MG63 (cell line): ENCODE results near the gene LEKR1. TPM values are rescaled to one million over a fixed set of nuclear protein-coding genes. Genes with fewer than 3 reads are reported as not detected.
"Not testable (repeated sequence)": the region's sequence is repeated elsewhere in the genome, so short reads cannot be mapped to it uniquely, and the experiment has no call there.

Experiments
- DNase-seq: peaks from one replicate; pipeline ENCODE4 v3.0.0-alpha.2; 2020
- H3K27me3 ChIP-seq: fragments of 250-450 bp; sonication (Bioruptor Pico); 2 replicates; pipeline ENCODE4 v1.5.1; 2020; ENCODE audit warnings: mild to moderate bottlenecking, moderate library complexity
- H3K36me3 ChIP-seq: fragments of 250-450 bp; sonication (Bioruptor Pico); 2 replicates; pipeline ENCODE4 v1.5.1; 2020; ENCODE audit warnings: mild to moderate bottlenecking, moderate library complexity
- H3K4me3 ChIP-seq: fragments of 250-450 bp; sonication (Bioruptor Pico); 2 replicates; pipeline ENCODE4 v1.5.1; 2020; ENCODE audit warnings: mild to moderate bottlenecking, moderate library complexity
- H3K9me3 ChIP-seq: fragments of 250-450 bp; sonication (Bioruptor Pico); 2 replicates; pipeline ENCODE4 v1.5.1; 2020; ENCODE audit warnings: mild to moderate bottlenecking, moderate library complexity
- total RNA-seq: library from RNA; depleted of rRNA; stranded (reverse); fragments of >200 nt; shearing (Covaris generic); gene quantifications from 2 replicates; pipeline ENCODE4 v1.2.3, GENCODE V29; 2014; ENCODE audit warnings: low replicate concordance

The LEKR1 gene
- total RNA-seq, 1 experiment from 2014 or later = not detected

GRCh38 chr3:156819842-156820691, 6.1 kb upstream of the LEKR1 start:
- Histone ChIP-seq H3K9me3 (no peaks in the 10 kb centered on the region), H3K27me3 (no peaks in the 10 kb centered on the region), H3K4me3 (no peak overlapping the region), H3K36me3 (no peaks in the 10 kb centered on the region)
- DNase-seq = no peak

- DNase-seq = no peak
- H3K9me3 ChIP-seq = no peaks in the 10 kb centered on the region
- H3K36me3 ChIP-seq = no peaks in the 10 kb centered on the region
- H3K27me3 ChIP-seq = no peaks in the 10 kb centered on the region
- H3K4me3 ChIP-seq = no peak overlapping the region
Measured at GRCh38 chr3:156820692-156821080, 5.5 kb upstream of the LEKR1 start.

- not testable (repeated sequence) for H3K9me3 ChIP-seq, H3K27me3 ChIP-seq, H3K36me3 ChIP-seq, DNase-seq, H3K4me3 ChIP-seq
Measured at GRCh38 chr3:156822626-156823260, 3.4 kb upstream of the LEKR1 start.

- no peak for DNase-seq
- H3K4me3 ChIP-seq = peak overlapping the region; percentile 64
- no peaks in the 10 kb centered on the region for H3K36me3 ChIP-seq
- H3K9me3 ChIP-seq = no peaks in the 10 kb centered on the region
- no peaks in the 10 kb centered on the region for H3K27me3 ChIP-seq
Measured at GRCh38 chr3:156825795-156826143, 384 bp upstream of the LEKR1 start.

- Histone ChIP-seq H3K36me3 (no peaks in the 10 kb centered on the region), H3K9me3 (no peaks in the 10 kb centered on the region), H3K27me3 (no peaks in the 10 kb centered on the region), H3K4me3 (peak overlapping the region; percentile 64)
- DNase-seq = no peak
Measured at GRCh38 chr3:156826896-156827882, 1.0 kb downstream of the LEKR1 start.

- Histone ChIP-seq H3K27me3 (no peaks in the 10 kb centered on the region), H3K36me3 (no peaks in the 10 kb centered on the region), H3K4me3 (no peak overlapping the region), H3K9me3 (no peaks in the 10 kb centered on the region)
- no peak for DNase-seq
Measured at GRCh38 chr3:156831006-156831405, 4.9 kb downstream of the LEKR1 start.

- Histone ChIP-seq H3K27me3 (no peaks in the 10 kb centered on the region), H3K36me3 (no peaks in the 10 kb centered on the region), H3K9me3 (no peaks in the 10 kb centered on the region), H3K4me3 (no peak overlapping the region)
- no peak for DNase-seq
Measured at GRCh38 chr3:156834435-156834834, 8.3 kb downstream of the LEKR1 start.

GRCh38 chr3:156834962-156835535, 8.9 kb downstream of the LEKR1 start:
- Histone ChIP-seq H3K4me3 (no peak overlapping the region), H3K36me3 (no peaks in the 10 kb centered on the region), H3K27me3 (no peaks in the 10 kb centered on the region), H3K9me3 (no peaks in the 10 kb centered on the region)
- DNase-seq = no peak

GRCh38 chr3:156836701-156837100, 10.5 kb downstream of the LEKR1 start:
- Histone ChIP-seq H3K36me3 (no peaks in the 10 kb centered on the region), H3K27me3 (no peaks in the 10 kb centered on the region), H3K9me3 (no peaks in the 10 kb centered on the region), H3K4me3 (no peak overlapping the region)
- DNase-seq = no peak

- Histone ChIP-seq H3K4me3 (no peak overlapping the region), H3K9me3 (no peaks in the 10 kb centered on the region), H3K36me3 (no peaks in the 10 kb centered on the region), H3K27me3 (no peaks in the 10 kb centered on the region)
- DNase-seq = no peak
Measured at GRCh38 chr3:156837115-156837514, 11.0 kb downstream of the LEKR1 start.

- H3K9me3 ChIP-seq = no peaks in the 10 kb centered on the region
- no peaks in the 10 kb centered on the region for H3K27me3 ChIP-seq
- no peaks in the 10 kb centered on the region for H3K36me3 ChIP-seq
- no peak for DNase-seq
- no peak overlapping the region for H3K4me3 ChIP-seq
Measured at GRCh38 chr3:156838035-156838434, 11.9 kb downstream of the LEKR1 start.

GRCh38 chr3:156840826-156841689, 14.9 kb downstream of the LEKR1 start:
- Histone ChIP-seq H3K27me3 (no peaks in the 10 kb centered on the region), H3K4me3 (no peak overlapping the region), H3K9me3 (no peaks in the 10 kb centered on the region), H3K36me3 (no peaks in the 10 kb centered on the region)
- no peak for DNase-seq

GRCh38 chr3:156843071-156843808, 17.1 kb downstream of the LEKR1 start:
- DNase-seq = no peak

GRCh38 chr3:156847752-156848448, 21.7 kb downstream of the LEKR1 start:
- Histone ChIP-seq H3K36me3 (no peaks in the 10 kb centered on the region), H3K27me3 (no peaks in the 10 kb centered on the region), H3K9me3 (no peaks in the 10 kb centered on the region), H3K4me3 (no peak overlapping the region)
- no peak for DNase-seq

More at GRCh38 chr3:156843071-156843808, 17.1 kb downstream of the LEKR1 start:
- Histone ChIP-seq H3K4me3 (no peak overlapping the region), H3K9me3 (no peaks in the 10 kb centered on the region), H3K36me3 (no peaks in the 10 kb centered on the region), H3K27me3 (no peaks in the 10 kb centered on the region)

GRCh38 chr3:156859578-156859977, 33.4 kb downstream of the LEKR1 start:
- no peak for DNase-seq
- no peaks in the 10 kb centered on the region for H3K36me3 ChIP-seq
- no peaks in the 10 kb centered on the region for H3K27me3 ChIP-seq
- no peaks in the 10 kb centered on the region for H3K9me3 ChIP-seq
- no peak overlapping the region for H3K4me3 ChIP-seq
